OCI-M1 (cell line): ENCODE measurements around the gene PLK5.
A peak's percentile ranks its signal among the peaks of the same experiment; 100 is the strongest.

Experiments
- DNase-seq: peaks from one replicate; lab custom pipeline; 2025; lab: John Stamatoyannopoulos, UW

PLK5 gene

DNA sequence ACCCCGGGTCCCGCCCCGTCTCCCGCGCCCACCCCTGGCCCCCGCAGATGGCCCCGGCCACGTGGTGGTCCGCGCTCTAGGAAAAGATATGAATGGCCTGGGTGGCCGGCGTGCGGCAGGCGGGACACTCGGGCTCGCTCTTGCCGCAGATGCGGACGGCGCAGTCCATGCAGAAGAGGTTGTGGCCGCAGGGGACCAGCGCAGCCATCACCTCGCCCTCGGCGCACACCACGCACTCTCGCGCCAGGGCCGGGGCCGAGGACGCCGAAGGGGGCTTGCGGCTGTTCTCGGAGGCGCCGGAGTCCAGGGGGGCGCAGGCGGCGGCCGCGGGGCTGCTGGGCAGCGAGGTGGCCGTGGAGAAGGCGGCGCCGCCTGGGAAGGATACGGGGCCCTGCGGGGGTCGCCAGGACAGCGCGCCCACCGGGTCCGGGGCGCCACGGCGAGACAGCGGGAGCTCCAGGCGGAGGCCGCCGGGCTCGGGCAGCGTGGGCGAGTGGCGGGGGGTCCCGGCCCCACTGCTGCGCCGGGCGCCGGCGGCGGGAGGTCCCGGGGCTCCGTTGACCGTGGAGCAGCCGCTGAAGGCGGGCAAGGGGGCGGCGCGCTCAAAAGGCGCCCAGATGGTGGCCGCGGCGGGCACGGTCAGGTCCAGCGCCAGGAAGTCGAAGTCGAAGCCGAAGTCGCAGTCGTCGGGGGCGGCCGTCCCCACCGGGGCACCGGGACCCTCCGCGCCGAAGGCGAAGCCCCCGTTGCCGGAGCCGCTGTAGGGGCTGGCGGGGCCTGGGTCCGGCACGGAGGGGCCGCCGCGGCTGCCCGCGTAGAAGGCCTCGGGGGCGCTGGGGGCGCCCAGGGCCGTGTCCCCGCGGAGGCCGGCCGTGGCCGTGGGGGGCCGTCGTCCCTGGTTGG, 31.9 kb downstream of the PLK5 start:
- no peak for DNase-seq

DNA sequence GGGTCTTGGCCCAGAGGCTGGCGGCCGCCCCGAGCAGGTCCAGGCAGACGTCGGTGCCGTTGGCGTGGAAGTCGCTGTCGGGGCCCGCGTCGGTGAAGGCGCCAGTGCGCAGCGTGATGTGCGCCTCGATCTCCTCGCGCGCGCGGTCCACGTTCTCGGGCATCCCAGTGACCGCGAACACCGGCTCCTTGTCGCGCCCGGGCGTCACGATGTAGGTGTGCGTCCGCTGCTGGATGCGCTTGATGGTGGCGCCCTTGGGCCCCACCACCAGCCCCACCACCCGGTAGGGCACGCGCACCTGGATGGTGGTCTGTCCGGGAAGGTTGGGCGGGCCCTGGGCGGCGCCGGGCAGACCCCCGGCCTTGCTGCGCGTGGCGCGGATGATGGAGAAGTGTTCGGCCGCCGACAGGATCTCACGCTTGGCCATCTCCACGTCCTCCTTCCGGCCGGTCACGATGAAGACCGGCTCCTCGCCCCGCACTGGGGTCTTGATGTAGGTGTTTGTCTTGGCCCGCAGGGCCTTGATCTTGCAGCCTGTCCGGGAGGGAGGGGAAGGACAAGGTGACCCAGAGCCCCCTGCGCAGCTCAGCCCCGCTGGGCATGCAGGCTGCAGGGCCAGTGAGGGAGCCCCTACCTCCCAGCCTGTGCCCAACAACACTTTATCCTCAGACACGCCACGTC, 32.7 kb downstream of the PLK5 start:
- DNase-seq: no peak

DNA sequence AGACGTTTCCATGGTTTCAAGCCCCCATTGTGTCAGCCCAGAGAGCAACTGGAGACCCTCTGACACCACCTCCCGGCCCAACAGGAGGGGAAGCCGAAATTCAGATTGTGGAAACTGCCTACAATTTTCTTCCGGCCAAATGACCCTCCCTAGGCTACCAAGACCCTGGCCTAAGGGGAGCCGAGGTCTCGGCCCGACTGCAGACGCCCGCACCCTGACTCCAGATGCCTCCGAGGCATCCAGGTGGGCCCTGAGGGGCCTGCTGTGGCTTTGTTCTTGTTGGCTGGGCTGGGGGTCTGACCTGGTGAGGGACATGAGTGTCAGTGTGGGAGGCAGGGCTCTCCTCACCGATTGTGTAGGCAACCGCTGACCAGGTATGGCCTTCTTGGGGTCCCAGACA, 34.7 kb downstream of the PLK5 start:
- DNase-seq: no peak

DNA sequence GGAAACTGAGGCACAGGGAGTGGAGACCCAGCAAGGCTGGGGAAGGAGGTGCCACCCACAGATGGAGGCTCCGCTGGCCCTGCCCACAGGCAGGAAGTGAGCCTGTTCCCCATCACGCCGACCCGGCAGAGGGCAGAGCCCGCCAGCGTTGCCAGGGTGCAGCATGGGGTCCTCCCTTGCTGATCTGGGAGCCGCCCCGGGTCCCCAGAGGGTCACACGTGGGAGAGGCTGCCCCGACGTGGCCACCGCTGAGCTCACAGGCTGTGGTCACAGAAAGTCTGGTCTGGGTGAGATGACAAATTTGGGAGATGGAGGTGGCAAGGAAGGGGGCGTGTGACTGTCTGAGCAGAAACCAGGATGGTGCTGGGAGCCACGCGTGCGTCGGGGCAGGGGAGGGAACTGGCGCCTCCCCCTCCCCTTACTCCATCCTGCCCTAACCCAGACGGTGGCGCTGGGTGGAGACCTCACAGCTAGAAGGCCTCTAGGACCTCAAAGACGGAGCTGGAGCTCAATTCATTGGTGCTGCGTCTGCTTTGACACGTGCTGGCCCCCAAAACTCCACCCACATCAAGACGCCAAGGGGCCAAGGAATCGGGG, 36.5 kb downstream of the PLK5 start:
- no peak for DNase-seq

DNA sequence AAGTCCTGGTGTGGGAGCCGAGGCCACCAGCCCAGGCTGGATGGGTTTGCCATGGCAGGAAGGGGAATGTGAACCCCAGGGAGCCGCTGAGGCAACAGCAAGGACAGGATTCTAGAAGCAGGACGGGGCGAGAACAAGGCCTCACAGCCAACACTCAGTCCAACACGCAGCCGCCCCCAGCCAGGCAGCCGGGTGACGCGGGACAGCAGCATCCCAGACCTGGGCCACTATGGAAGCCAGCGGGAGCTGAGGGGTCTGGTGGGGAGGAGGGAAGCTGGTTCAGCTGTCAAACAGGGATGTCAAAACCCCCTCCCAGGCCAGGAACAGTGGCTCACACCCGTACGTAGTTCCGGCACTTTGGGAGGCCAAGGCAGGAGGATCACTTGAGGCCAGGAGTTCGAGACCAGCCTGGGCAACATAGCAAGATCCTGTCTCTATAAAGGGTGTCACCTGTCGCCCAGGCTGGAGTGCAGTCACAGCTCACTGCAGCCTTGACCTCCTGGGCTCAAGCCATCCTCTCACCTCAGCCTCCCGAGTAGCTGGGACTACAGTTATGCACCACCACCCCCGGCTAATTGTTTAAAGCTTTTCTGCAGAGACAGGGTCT, 37.5 kb downstream of the PLK5 start:
- no peak for DNase-seq

DNA sequence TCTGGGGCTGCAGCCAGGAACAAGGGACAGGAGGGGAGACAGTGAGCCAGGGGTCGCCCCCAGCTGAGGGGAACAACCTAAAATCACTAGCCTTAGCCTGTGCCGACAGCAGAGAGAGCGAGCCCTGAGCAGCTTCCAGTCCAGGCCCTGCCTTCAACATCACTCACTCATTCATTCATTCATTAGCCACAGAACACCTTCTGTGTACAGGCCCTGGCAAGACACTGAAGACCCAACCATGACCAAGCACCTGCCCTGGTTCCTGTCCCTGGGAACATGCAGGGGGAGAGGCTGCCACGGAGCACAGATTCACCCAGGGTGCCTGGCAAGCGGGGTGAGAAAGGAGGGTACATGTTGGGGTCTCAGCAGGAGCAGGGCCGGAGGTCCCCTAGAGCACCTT, 39.4 kb downstream of the PLK5 start:
- DNase-seq: no peak

DNA sequence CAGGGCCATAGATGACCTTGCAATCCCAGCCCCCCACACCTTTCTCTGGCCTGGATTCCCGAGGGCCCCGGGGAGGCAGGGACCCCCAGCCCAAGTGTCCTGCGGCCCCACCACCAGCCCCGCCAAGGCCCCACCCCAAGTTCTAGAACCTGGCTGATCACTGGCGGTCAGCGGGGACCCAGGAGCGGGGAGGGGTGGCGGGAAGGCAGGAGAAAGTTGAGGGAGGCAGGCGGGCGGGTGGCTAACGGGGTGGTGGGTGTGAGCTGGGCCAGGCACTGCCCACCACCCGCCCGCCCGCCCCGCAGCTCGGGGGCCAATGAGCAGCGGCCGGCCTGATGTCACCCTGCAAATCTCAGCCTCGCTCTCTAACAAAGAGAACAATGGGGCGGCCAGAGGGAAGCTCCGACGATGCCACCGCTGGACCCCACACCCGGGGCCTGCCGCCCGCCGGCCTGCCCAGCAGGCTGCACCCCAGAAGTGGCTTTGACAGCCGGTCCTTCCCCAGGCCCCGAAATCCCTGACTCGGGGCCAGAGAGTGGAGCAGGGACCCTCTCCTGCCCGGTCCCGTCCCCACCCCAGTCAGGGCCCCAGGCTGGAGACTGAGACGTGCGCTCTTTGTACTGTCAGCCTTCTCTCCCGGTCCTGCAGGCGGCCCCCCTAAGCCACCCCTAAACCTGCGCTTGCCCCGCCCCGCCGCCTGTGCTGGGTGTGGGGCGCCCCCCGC, 42.7 kb downstream of the PLK5 start:
- DNase-seq: no peak

DNA sequence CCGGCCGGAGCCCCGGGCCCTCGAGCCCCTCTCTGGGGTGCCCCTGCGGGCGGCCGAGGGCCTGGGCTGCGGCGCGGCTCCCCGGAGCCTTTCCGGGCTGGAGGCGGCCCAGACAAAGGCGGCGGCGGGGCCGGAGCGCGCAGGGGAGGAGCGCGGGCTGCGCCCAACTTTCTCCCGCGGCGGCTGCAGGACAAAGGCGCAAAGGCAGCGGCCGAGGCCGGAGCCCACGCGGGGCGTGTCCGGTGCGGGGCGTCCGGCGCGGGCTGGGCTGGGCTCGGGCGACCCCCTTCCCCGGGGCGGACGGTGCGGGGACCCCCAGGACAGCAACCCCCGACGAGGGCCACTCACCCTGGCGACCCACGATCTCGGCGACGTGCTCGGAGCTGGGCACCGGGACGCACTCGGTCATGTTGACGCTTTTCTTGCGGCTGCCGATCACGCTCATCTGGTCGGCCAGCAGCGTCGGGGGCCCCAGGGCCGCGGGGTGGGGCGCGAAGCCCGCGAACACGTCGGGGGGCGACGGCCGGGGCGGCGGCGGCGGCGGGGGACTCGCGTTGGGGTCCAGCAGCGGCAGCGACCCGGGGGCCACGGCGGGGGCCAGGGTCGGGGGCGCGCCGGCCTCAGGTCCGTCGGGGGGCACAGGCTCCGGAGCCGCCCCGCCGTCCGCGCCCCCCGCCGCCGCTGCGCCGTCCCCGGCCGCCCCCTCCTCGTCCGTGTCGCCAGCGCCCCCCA, 43.4 kb downstream of the PLK5 start:
- no peak for DNase-seq

DNA sequence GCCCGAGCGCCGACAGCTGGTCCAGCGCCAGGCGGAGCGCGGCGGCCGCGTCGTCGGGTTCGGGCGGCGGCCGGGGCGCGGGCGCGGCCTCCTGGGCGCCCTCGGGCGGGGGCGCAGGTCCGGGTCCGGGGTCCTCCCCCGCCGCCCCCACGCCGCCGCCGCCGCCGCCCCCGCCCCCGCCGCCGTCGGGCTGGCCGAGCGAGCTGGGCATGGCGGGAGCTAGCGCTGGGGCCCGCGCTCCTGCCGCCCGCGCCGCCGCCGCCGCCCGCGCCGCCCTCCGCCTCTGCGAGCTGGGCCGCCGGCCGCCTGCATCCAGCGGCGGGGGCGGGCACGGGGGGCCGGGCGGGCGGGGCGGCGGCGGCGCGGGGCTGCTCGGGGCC, 44.0 kb downstream of the PLK5 start:
- DNase-seq: no peak

DNA sequence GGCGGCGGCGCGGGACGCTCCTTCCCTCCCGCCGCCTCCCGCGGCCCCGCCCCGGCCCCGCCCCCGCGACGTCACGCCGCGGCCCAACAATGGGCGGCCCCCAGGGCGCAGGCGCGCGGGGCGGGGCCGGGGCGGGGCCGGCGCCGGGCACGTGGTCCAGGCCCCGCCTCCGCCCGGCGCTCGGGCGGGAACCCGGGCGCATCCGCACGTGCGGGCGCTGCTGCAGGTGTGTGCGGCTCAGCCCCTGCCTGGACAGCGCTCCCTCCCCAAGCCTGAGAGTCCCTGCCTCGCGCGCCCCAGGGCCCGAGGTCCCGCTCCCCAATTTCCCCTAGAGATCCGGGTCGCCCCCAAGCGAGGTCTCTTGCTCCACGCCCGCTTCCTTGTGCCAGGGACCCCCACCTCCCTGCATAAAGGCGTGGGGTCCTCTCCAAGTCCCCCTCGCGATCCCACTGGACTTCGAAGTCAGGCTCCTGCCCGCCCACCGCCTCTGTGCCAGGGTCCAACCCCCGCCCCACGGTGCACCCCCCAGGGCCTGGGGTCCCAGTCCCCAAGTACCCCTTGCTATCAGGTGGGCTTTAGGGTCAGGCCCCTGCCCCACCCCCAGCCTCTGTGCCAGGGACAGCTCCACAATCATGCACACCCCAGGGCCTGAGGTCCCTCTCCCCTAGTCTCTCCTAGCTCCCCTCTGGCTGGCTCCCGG, 44.6 kb downstream of the PLK5 start, which contains the start of gene MEX3D:
Gene MEX3D, minus strand, starts transcription at position 6 of the 700 bp plus-strand sequence. CDS start 267 bp downstream, outside the sequence.
- peak; percentile 70 for DNase-seq

DNA sequence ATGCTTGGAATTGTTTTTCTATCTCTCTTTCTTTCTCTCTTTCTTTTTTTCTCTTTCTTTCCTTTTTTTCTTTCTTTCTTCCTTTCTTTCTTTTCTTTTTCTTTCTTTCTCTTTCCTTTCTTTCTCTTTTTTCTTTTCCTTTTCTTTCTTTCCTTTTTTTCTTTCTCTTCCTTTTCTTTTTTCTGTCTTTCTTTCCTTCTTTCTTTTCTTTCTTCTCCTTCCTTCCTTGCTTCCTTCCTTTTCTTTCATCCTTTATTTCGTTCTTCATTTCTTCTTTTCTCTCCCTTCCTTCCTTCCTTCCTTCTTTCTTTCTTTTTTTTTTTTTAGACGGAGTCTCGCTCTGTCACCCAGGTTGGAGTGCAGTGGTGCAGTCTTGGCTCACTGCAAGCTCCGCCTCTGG, 46.1 kb downstream of the PLK5 start:
- no peak for DNase-seq

DNA sequence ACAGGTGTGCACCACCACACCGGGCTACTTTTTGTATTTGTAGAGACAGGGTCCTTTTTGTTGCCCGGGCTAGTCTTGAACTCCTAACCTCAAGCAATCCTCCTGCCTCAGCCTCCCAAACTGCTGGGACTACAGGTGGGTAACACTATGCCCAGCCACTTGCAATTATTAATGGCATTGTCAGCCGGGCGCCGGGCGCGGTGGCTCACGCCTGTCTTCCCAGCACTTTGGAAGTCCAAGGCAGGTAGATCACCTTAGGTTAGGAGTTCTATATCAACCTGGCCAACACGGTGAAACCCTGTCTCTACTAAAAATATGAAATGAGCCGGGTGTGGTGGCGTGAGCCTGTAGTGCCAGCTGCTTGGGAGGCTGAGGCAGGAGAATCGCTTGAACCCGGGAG, 47.0 kb downstream of the PLK5 start:
- DNase-seq: no peak

DNA sequence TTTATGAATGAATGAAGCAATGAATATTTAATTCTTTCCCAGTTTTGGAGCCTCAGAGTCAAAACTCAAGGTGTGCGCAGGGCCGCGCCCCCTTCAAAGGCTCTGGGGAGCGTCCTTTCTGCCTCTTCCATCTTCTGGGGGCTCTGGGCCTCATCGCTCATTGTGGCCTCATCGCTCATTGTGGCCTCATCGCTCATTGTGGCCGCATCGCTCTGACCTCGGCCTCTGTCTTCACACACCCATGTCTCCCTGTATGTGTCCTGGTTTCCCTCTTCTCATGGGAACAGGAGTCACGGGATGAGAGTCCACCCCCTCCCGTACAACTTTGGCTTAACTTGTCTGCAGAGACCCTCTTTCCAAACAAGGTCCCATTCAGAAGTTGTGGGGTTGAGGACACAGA, 47.5 kb downstream of the PLK5 start:
- no peak for DNase-seq

DNA sequence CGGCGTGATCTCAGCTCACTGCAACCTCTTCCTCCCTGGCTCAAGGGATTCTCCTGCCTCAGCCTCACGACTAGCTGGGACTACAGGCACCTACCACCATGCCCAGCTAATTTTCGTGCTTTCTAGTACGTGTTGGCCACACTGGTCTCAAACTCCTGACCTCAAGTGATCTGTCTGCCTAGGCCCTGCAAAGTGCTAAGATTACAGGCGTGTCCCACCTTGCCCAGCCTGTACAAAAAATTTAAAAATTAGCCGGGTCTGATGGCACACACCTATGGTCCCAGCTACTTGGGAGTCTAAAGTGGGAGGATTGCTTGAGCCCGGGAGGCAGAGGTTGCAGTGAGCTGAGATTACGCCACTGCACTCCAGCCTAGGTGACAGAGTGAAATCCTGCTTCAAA, 48.9 kb downstream of the PLK5 start:
- DNase-seq: no peak

DNA sequence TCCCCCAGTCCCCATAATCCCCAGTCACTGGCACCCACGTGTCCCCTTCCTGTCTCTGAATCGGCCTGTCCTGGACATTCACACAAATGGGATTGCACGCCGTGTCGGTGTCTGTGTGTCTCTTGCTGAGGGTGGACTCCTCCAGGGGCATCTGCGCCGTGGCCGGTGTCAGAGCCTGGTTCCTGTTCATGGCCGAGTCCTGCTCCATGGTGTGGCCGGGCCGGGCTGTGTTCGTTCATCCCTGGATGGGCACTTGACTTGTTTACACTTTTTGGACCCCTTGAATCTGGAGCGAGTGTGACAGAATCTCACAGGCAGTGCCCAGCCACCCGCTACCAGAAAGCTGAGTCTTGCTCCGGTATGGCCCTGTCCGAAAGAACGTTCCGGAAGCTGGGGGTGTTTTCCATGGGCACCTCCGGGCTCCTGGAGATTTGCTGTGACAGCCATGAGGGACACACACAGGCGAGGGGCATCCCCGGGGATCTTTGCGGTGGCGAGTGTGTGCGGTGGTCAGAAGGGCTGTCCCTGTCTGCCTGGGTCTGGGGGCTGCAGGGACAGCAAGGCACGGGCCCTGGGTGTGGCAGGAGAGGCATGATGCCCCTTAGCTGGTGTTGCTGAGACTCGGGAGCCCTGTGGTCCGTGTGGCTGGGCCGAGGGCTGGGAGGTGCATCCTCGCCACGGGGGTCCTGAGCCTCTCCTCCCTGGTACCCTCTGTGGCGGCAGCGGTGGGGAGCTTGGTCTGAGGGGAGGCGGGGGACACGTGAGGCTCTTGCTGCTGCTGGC, 50.7 kb downstream of the PLK5 start:
- no peak for DNase-seq

DNA sequence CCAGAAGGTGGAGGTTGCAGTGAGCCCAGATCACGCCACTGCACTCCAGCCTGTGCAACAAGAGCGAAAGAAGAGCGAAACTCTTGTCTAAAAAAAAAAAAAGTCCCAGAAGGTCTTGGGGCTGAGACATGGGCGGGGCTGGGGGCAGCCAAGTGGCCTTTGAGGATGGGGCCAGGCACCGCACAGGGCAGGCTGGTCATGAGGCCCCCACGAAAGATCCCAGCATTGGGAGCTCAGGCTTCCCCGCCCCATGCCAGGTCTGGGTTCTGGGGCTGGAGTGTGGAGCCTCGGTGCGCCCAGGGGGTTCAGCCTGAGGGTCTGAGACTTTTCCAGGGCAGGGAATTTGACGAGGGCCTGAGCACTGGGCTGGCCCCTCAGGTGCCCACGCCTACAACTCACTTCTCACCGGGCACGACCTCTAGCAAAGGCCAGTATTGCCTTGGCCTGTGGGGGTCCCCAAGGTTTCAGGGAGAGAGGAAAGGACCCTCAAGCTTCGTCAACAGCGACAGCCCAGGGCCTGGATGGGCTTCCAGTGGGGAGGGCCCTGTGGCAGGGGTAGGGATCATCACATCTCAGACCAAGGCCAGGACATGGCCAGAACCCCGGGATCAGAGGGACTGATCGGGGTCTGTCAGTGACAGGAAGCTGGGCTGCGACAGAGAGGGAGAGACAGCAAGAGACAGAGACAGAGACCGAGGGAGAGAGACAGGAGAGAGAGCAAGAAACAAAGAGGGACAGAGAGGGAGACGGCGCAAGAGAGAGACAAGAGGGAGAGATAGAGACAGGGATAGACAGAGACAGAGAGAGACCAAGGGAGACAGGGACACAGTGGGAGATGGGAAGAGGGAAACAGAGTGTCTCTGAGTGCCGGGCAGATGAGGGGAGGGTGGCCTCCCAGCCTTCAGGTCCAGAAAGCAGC, 51.7 kb downstream of the PLK5 start:
- DNase-seq: no peak

DNA sequence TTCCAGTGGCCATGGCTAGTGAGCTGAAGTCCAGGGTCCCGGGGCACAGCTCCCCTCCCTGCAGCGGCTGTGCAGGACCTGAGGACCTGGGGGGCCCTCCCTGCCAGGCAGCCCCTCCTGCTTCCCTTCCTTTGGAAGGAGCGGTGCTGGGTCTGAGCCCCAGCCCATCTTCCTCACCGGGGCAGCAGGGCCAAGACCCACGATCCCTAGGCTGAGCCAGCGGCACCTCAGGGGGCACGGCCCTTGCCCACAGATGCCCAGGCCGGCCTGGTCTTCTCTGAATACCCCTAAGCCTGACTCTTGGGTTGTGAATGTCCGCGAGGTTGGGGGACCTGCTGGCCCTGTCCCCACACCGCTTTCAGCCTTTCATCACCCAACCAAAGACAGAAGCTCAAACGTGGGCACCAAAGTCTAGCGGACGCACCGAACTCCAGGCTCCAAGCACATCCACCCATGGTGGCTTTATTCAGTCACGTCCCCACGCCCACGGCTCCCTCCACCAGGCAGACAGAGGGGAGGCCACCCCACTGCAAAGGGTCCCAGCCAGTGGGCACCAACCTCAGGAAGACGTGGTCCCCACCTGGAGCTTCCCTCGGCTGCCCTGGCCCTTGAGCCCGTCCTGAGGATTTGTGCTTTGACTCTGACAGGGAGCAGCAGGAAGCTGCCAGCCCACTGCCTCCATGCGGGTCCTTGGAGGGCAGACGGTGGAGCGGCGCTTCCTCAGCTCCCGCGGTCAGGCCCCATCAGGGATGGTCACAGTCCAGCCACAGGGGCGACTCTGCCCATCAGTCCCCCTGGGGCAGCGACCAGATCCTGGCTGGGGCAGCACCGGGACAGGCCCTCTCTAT, 52.6 kb downstream of the PLK5 start:
- DNase-seq: no peak
